Endometrial microvascular endothelial cells (primary cell): Measurements from ENCODE around the gene ADAMTS3. TPM values are rescaled to one million over a fixed set of nuclear protein-coding genes. Genes with fewer than 3 reads are reported as not detected.
"Not testable (repeated sequence)": the region's sequence is repeated elsewhere in the genome, so short reads cannot be mapped to it uniquely, and the experiment has no call there.

ENCODE experiments used
- in situ Hi-C: cut with HindIII; loops from 2 replicates; pipeline ENCODE4 v1.10.0; 2017; ENCODE audit warnings: low sequenced_read_pairs, low pct_unique_long_range_greater_than_20kb; ENCODE audit errors: inconsistent ontology term
- total RNA-seq: library from RNA; depleted of rRNA; stranded (reverse); fragments of >200 nt; gene quantifications from one replicate; pipeline ENCODE4 v1.2.3, GENCODE V29; 2015; ENCODE audit errors: inconsistent ontology term

Gene ADAMTS3
- total RNA-seq, 1 donor from 2014 or later: 0.19 TPM

GRCh38 chr4:72555377-72555831 is 13.6 kb downstream of the ADAMTS3 start:
- in situ Hi-C loops: no loop called here

- in situ Hi-C loops: no loop called here
Measured at GRCh38 chr4:72553540-72554337, 15.3 kb downstream of the ADAMTS3 start.

- in situ Hi-C loops: no loop called here
Measured at GRCh38 chr4:72552447-72552846, 16.6 kb downstream of the ADAMTS3 start.

GRCh38 chr4:72546456-72546855 is 22.6 kb downstream of the ADAMTS3 start:
- in situ Hi-C loops: no loop called here

GRCh38 chr4:72540694-72541093 is 28.3 kb downstream of the ADAMTS3 start:
- in situ Hi-C loops: not testable (repeated sequence)

GRCh38 chr4:72538006-72538405 is 31.0 kb downstream of the ADAMTS3 start:
- in situ Hi-C loops: no loop called here

GRCh38 chr4:72536443-72536842 is 32.6 kb downstream of the ADAMTS3 start:
- in situ Hi-C loops: no loop called here

- in situ Hi-C loops: no loop called here
Measured at GRCh38 chr4:72531768-72532290, 37.2 kb downstream of the ADAMTS3 start.

- in situ Hi-C loops: no loop called here
Measured at GRCh38 chr4:72531322-72531721, 37.7 kb downstream of the ADAMTS3 start.

- in situ Hi-C loops: no loop called here
Measured at GRCh38 chr4:72529148-72529822, 39.7 kb downstream of the ADAMTS3 start.

- in situ Hi-C loops: no loop called here
Measured at GRCh38 chr4:72527038-72527646, 41.9 kb downstream of the ADAMTS3 start.

GRCh38 chr4:72525938-72526337 is 43.1 kb downstream of the ADAMTS3 start:
- in situ Hi-C loops: no loop called here

- in situ Hi-C loops: no loop called here
Measured at GRCh38 chr4:72522440-72522839, 46.6 kb downstream of the ADAMTS3 start.

- in situ Hi-C loops: no loop called here
Measured at GRCh38 chr4:72513227-72513626, 55.8 kb downstream of the ADAMTS3 start.

GRCh38 chr4:72507860-72508419 is 61.1 kb downstream of the ADAMTS3 start:
- in situ Hi-C loops: no loop called here

GRCh38 chr4:72507167-72507566 is 61.9 kb downstream of the ADAMTS3 start:
- in situ Hi-C loops: no loop called here

GRCh38 chr4:72505314-72505744 is 63.7 kb downstream of the ADAMTS3 start:
- in situ Hi-C loops: no loop called here

- in situ Hi-C loops: no loop called here
Measured at GRCh38 chr4:72500214-72500613, 68.8 kb downstream of the ADAMTS3 start.

GRCh38 chr4:72496119-72496518 is 72.9 kb downstream of the ADAMTS3 start:
- in situ Hi-C loops: no loop called here
